ENCODE data around the gene DCANP1.

DNA sequence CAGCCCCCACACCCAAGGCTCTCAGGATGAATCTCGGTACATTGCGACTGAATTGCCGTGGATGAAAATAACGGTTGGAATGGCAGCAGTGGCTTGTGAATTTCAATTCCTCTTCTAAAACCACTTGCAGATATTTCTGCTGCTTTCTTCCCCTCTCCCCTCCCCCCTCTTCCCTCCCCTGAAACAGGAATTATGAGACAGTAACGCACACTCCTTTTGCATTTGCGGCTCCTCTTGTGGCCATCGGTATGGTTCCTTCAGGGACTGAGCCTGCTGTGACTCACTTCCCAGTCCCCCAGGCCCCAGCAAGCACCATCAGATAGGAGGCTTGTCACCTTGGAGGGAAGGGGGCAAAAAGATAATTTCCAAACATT, 9.7 kb downstream of the DCANP1 start:
- TF ChIP-seq, protein P1, sequence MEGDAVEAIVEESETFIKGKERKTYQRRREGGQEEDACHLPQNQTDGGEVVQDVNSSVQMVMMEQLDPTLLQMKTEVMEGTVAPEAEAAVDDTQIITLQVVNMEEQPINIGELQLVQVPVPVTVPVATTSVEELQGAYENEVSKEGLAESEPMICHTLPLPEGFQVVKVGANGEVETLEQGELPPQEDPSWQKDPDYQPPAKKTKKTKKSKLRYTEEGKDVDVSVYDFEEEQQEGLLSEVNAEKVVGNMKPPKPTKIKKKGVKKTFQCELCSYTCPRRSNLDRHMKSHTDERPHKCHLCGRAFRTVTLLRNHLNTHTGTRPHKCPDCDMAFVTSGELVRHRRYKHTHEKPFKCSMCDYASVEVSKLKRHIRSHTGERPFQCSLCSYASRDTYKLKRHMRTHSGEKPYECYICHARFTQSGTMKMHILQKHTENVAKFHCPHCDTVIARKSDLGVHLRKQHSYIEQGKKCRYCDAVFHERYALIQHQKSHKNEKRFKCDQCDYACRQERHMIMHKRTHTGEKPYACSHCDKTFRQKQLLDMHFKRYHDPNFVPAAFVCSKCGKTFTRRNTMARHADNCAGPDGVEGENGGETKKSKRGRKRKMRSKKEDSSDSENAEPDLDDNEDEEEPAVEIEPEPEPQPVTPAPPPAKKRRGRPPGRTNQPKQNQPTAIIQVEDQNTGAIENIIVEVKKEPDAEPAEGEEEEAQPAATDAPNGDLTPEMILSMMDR (IDR thresholded peaks at IDR 0.05; ENCODE audit: poor library complexity), result no peak
- TF ChIP-seq EZH2 (IDR thresholded peaks at IDR 0.05; ENCODE audit: borderline replicate concordance), result no peak
